Neural crest cell (in vitro differentiated cells): Measurements from ENCODE around the gene STAB2. TPM values are rescaled to one million over a fixed set of nuclear protein-coding genes. Genes with fewer than 3 reads are reported as not detected.

Experiments
- DNase-seq: peaks from one replicate; pipeline ENCODE4 v3.0.0; 2021; ENCODE audit warnings: low read depth, mixed read lengths, low spot score
- H3K27ac Mint-ChIP-seq: one replicate; pipeline ENCODE4 v1.8.0; 2021; ENCODE audit warnings: mild to moderate bottlenecking, mixed read lengths; ENCODE audit not compliant: unreplicated experiment
- H3K27me3 Mint-ChIP-seq: 2 replicates; pipeline ENCODE4 v1.8.0; 2021; ENCODE audit warnings: low read depth, mild to moderate bottlenecking, mixed read lengths
- H3K36me3 Mint-ChIP-seq: 2 replicates; pipeline ENCODE4 v1.8.0; 2021; ENCODE audit warnings: low read depth, mild to moderate bottlenecking, mixed read lengths
- H3K4me1 Mint-ChIP-seq: 2 replicates; pipeline ENCODE4 v1.8.0; 2021; ENCODE audit warnings: mixed read lengths
- H3K4me3 Mint-ChIP-seq: one replicate; pipeline ENCODE4 v1.8.0; 2021; ENCODE audit warnings: mild to moderate bottlenecking, mixed read lengths
- H3K9me3 Mint-ChIP-seq: 2 replicates; pipeline ENCODE4 v1.8.0; 2021; ENCODE audit warnings: mixed read lengths
- CTCF ChIP-seq: fragments of 200-600 bp; sonication (generic); conservative IDR thresholded peaks from 2 replicates; pipeline ENCODE4 v1.5.0; 2021; ENCODE audit warnings: antibody characterized with exemption, mild to moderate bottlenecking
- total RNA-seq: library from RNA; stranded (reverse); gene quantifications from 2 replicates; pipeline ENCODE4 v1.2.1, GENCODE V29; 2021

Gene STAB2
- total RNA-seq, 1 donor from 2014 or later: not detected

- H3K27me3 Mint-ChIP-seq: no peaks in the 10 kb centered on the region
- no peak for DNase-seq
- no peaks in the 10 kb centered on the region for H3K9me3 Mint-ChIP-seq
- no peak overlapping the region for H3K4me3 Mint-ChIP-seq
- H3K4me1 Mint-ChIP-seq: peaks cover 9% of the 10 kb centered on the region
- peak overlapping the region; percentile 35 for H3K27ac Mint-ChIP-seq
- TF ChIP-seq CTCF: no peak
- peaks cover 13% of the 10 kb centered on the region for H3K36me3 Mint-ChIP-seq
These were observed 196.9 kb downstream of the STAB2 start for GRCh38 chr12:103783744-103784664.

DNA sequence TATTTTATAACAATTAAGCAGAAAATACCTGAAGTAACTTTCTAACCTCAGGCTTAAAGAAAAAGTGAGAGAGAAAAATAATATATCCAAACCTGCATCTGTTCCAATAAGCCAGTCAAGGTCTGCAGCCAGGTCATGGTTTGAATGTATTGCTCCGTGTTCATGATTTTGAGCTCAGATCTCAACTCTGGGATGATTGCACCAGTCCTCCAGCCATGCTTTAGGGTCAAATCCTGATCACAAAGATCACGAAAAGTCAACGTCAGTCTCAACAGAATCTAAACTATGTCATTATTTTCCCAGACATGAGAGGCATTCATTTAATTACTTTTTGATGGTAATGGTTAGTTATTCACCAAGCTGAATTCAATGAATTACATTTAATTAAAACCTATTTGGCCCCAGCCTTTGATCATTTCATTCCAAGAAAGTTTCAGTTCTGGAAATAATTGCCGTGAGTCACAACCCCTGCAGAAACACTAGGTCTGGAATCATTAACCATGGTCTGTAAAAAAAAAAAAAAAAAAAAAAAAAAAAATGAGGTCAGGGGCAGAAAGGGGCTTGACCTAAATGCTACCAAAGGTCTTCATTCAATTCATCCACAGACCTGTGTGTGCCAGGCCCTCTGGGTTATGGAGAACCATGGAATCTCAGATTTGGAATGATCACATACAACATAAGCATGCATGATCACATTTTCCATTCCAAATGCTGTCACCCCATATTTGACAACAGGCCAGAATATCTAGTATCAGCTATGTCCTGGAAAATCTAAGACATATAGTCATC, 198.4 kb downstream of the STAB2 start:
- TF ChIP-seq CTCF: no peak
- peaks cover 11% of the 10 kb centered on the region for H3K36me3 Mint-ChIP-seq
- no peak for DNase-seq
- H3K4me1 Mint-ChIP-seq: peaks cover 9% of the 10 kb centered on the region
- H3K9me3 Mint-ChIP-seq: no peaks in the 10 kb centered on the region
- no peak overlapping the region for H3K27ac Mint-ChIP-seq
- no peak overlapping the region for H3K4me3 Mint-ChIP-seq
- no peaks in the 10 kb centered on the region for H3K27me3 Mint-ChIP-seq

DNA sequence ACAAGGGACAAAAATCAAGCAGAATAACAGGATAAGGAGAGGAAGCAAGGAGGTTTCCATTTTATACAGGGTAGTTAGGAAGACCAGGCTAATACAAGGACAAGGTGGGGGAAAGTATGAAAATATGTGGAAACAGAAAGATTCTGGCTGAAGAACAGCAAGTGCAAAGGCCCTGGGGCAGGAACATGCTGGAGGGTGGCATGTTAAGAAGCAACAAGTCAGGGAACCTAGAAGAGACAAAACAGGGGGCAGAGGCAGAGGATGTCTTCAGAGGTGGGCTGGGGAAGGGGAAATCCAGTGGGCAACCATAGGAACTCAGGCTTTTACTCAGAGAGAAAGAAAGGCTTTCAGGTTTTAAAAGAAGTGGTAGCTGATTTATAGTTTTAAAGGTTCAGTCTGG, 199.1 kb downstream of the STAB2 start:
- Mint-ChIP-seq H3K4me1 (peaks cover 9% of the 10 kb centered on the region), H3K4me3 (no peak overlapping the region), H3K9me3 (no peaks in the 10 kb centered on the region), H3K27ac (no peak overlapping the region), H3K36me3 (peaks cover 11% of the 10 kb centered on the region), H3K27me3 (no peaks in the 10 kb centered on the region)
- no peak for DNase-seq
- no peak for TF ChIP-seq CTCF

DNA sequence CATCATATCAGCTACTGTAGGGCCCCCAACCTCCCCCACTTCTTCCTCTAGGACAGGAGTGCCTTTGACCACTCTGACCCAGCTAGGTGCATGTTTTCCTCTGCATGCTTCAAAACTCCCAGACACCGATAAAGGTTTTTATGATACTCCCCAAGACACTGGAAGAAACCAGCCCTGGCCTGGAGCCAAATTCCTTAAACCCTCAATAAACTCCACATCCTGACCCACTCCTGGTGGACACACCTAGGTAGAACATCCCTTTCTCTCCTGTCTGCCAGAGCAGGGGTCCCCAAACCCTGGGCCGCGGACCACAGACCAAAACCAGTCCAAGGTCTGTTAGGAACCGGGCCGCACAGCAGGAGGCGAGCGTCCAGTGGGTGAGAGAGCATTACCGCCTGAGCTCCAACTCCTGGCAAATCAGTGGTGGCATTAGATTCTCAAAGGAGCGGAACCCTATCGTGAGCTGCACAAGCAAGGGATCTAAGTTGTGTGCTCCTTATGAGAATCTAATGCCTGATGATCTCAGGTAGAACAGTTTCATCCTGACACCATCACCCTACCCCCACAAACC, 204.4 kb downstream of the STAB2 start:
- Mint-ChIP-seq H3K4me3 (no peak overlapping the region), H3K27me3 (no peaks in the 10 kb centered on the region), H3K9me3 (no peaks in the 10 kb centered on the region), H3K27ac (peak overlapping the region; percentile 28), H3K4me1 (peaks cover 4% of the 10 kb centered on the region), H3K36me3 (peaks cover 6% of the 10 kb centered on the region)
- TF ChIP-seq CTCF: no peak
- no peak for DNase-seq

DNA sequence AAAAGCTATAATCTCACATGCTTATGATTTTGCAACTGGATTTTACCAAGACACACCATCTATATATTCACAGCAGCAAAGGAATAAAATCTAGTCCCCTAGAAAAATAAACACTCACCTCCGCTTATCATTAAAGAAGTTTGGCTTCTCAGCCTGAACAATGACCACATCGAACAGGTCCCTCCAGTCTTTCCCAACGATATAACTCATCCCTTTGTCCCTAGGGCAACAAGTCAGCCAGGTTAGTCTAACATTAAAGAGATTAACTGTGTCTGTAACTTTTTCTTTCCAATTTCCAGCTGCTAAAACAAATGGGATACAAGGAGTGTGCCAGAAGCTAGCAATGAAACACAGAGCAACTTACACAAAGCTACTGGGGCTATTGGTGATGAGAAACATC, 206.0 kb downstream of the STAB2 start:
- Mint-ChIP-seq H3K36me3 (peaks cover 9% of the 10 kb centered on the region), H3K27ac (no peak overlapping the region), H3K4me1 (peaks cover 8% of the 10 kb centered on the region), H3K4me3 (no peak overlapping the region), H3K9me3 (no peaks in the 10 kb centered on the region), H3K27me3 (no peaks in the 10 kb centered on the region)
- no peak for TF ChIP-seq CTCF
- no peak for DNase-seq
